HL-60/S4 (cell line): ENCODE data around the gene PDK2.

Experiments used
- in situ Hi-C: fragments of 300-500 bp; cut with MboI; formaldehyde crosslinking; loops from 2 replicates; pipeline ENCODE4 v1.14.3; 2022; ENCODE audit warnings: low sequenced_read_pairs

PDK2 gene

GRCh38 chr17:50133769-50134099, 38.6 kb downstream of the PDK2 start:
- in situ Hi-C loops: no loop called here

- in situ Hi-C loops: no loop called here
Observed at GRCh38 chr17:50134206-50135110, 39.3 kb downstream of the PDK2 start.

GRCh38 chr17:50135316-50136095, 40.4 kb downstream of the PDK2 start:
- in situ Hi-C loops: no loop called here

DNA sequence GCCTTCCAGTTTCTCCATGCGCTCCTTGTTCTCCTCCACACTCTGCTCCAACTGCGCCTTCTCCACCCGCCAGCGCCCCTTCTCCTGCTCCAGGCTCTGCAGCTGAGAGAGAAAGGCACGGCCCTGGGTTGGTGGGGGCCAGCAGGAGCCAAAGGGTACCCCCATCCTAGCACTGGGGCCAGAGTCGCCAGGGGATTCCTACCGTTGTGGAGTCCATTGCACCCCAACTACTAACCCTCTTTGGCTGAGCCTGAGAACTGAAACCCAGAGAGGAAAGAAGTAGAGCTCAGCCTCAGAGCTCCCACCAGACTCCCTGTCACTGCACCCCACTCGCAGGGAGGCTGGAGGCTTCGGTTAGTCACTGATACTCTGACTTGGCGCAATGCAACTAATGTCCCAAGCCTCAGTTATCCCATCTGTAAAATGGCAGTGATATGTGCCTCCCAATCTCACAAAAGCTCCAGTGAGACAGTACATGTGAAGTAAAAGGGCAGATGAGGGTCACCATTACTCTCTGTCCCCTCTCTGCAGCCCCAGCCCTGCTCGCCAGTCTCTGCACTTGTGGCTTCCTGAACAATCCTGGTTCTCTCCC, 41.0 kb downstream of the PDK2 start:
- in situ Hi-C loops: no loop called here

DNA sequence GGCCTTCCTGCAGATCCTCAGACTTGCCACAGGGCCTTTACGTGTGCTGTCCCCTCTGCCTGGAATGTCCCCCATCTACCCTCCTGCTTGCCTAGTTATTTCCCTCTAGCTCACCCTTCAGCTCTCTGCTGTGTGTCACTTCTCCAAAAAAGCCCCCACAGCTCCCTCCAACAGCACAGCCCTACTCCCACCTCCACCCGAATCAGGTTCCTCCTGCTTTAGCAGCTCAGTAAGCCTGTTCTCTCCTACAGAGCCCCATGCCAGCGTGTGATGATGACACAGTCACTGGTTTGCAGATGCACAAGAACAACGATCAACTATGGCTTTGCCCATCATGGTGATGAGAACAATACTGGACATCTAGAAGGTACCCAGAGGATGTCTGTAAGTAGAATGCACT, 41.9 kb downstream of the PDK2 start:
- in situ Hi-C loops: no loop called here

DNA sequence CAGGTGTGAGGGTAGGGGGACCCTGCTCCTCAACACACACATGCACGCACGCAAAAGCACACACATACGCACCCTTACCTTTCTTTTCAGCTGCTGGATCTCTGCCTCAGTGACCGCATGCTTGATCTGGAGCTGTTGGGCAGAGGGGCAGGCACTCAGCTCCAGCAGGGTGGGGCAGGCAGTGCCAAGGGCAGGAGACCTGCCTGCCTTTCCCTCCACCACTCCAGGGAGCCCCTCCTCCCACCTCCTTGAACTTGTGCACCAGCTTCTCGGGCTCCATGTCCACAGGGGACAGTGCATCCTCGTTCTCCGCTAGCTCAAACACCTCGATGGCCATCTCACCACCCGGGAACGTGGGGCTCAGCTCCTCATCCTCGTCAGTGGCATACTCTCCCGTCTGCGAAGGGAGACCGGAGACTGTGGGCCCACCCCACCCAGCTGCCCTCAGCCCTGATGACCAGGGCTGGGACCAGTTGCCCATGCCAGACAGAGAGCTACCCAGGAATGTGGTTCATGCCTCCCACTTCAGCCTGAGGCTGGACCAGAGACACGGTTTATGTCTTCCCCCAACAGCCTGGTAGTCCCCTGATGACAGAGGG, 44.1 kb downstream of the PDK2 start:
- in situ Hi-C loops: no loop called here

DNA sequence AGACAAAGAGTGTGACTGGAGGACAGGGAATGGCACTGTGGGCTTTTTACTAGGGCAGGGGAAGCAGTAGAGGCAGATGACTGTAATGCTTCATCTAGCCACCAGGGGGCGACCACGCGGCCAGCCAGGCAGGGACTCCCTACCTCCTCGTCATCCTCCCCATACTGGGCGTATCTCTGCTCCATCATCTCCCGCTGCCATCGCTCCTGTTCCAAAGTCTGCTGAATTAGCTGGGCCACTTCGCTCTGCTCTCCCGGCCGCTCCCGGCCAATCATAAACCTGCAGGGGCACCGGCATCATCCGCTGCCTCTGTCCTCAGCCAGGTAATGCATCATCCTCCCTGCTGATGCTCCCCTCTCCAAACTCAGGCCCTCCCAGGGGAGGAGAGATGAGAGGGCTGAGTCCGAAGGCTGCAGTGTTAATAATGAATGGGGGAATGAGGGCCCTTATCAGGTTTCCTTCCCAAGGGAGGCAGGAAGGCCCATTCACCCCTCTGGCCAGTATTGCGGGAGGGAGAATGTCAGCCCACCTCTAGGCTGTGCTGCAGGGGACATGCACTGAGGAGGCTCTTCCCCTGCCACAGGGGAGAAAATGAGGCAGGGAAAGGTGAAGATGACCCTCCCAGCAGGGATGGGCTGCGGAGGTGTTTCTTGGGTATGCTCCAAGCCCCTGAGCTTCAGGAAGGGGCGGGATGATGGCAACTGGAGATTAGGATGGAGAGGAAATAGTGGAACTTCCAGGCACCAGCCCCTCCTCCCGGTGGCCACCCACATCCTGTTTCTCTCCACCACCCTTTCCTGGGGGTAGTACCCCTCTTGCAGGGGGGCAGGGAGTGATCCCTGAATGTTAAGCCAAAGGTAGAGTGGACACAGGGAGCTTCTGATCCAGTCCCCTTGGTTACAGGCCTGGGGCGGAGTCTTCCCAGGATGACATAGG, 45.1 kb downstream of the PDK2 start:
- in situ Hi-C loops: no loop called here

DNA sequence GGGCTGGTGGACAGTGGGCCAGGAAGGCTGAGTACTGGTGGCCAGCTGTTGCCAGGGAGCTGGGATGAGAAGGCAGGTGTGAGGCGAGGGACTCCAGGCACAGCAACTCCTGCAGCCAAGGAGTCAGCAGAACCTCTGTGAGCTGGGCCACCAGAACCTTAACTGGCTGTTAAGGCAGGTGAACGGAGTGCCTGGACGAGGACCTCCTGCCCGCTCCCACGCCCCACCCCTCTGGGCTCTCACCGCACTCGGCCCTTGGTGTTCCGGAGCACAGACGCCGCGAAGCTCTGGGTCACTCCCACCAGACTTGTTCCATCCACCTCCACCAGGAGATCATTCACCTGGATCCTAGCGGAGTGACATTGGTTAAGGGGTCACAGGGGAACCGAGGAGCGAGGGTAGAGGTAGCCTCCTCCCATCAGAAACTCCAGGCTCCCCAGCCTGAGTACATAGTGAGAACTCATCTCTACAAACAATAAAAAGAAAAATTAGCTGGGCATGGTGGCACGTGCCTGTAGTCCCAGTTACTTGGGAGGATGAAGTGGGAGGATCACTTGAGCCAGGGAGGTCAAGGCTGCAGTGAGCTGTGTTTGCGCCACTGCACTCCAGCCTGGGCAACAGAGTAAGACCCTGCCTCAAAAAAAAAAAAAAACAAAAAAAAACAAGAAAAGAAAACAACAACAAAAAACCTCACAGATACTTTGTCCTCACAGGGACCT, 46.0 kb downstream of the PDK2 start:
- in situ Hi-C loops: no loop called here

GRCh38 chr17:50141745-50142110, 46.6 kb downstream of the PDK2 start:
- in situ Hi-C loops: no loop called here

GRCh38 chr17:50143461-50144176, 48.5 kb downstream of the PDK2 start:
- in situ Hi-C loops: no loop called here

GRCh38 chr17:50144355-50144754, 49.2 kb downstream of the PDK2 start:
- in situ Hi-C loops: no loop called here

DNA sequence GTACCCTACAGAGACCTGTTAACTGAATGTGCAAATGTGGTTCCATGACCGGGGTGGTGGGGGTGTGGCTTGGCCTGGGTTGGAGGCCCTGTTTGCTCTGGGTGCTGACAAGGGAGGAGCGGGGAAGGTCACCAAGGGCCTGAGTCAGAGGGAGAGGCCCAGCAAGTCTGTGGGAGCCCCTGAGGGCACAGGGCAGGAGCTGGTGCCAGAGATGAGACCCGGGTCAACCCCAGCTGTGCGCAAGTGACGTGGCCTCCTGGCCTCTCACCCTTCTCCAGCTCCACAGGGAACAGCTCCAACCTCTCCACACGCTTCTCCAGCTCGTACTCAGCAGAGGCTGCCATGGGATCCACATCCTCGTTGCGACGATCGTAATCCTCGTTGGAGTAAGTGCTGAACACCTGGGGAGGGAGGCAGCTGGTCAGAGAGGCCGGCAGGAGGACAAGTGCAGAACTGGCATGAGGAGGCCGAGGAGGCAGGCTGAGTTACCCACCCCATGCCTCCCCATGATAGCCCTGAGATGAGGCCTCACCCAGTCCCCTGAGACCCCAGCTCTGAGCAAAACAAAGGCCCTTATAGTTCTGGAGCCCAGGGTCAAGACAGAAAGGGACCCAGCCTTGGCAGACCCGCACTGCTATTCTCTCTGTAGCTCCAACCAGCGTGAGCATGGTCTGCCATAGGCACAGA, 49.8 kb downstream of the PDK2 start:
- in situ Hi-C loops: no loop called here

DNA sequence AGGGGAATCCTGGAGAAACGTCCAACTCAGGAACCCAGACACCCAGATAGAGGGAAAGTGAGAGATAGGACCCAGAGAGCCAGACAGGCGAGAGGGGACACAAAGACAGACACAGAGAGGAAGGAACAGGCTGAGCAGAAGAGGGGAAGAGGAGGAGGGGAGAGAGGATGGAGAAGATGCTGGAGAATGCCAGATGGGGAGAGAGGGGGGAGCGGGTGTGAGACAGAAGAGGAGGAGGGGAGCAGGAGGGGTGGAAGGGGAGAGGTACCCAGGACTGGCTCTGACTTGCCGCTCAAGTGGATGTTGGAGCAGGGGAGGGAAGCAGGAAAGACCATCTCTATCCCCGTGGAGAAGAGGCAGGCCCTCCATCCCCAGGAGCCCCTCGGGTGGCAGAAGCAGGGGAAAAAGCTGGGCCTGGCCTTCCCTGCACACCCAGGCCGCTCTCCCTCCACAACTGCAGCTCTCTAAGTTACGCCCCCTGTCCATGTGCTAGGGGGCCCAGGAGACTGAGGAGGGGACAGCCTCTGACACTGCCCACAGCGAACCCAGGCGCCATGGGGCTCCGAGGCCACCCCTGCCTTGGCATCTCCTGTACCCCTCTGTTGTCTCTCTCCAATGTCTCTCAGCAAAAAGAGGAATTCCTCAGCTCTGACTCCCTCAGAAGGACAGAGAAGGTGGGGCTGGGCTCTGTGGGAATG, 50.5 kb downstream of the PDK2 start:
- in situ Hi-C loops: no loop called here

DNA sequence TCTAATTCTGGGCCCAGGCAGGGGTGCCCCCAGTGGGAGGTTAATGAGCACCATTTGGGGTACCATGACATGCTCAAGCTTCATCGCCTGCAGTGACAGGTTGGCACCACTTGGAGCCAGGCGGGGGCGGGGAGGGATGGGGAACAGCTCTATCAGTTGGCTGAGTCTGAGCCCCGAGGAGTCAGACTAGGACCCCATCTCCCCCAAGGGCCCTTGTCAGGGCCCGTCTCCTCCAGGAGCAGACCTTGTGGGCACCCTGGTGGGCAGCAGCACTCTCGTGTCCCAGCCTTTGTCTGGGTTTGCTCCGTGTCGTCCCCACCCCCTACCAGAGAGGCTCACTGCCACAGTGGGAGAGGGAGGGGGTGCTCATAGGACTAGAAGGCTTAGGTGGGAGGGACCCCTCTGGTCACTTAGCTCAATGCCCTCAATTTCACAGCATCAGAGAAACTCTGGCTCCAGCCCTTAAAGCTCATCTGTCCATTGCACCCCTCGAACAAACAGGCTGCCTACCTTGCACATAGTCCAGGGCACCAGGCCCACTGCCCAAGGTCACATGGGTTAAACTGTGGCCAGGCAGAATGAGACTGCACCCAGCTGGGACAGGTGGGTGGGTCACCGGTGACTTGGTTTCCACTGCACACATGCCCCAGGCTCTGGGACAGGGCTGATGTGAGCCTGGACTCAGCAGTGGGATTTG, 51.2 kb downstream of the PDK2 start:
- in situ Hi-C loops: no loop called here

GRCh38 chr17:50146927-50147665, 51.9 kb downstream of the PDK2 start:
- in situ Hi-C loops: no loop called here

- in situ Hi-C loops: no loop called here
Observed at GRCh38 chr17:50147841-50148225, 52.7 kb downstream of the PDK2 start.
